ENCODE measurements around the gene ANKRD63. TPM values are rescaled to one million over a fixed set of nuclear protein-coding genes. Genes with fewer than 3 reads are reported as not detected.

ANKRD63 gene
- polyA plus RNA-seq, 12 donors = 0.14 to 0.45 (median 0.36) TPM; not detected in 9

DNA sequence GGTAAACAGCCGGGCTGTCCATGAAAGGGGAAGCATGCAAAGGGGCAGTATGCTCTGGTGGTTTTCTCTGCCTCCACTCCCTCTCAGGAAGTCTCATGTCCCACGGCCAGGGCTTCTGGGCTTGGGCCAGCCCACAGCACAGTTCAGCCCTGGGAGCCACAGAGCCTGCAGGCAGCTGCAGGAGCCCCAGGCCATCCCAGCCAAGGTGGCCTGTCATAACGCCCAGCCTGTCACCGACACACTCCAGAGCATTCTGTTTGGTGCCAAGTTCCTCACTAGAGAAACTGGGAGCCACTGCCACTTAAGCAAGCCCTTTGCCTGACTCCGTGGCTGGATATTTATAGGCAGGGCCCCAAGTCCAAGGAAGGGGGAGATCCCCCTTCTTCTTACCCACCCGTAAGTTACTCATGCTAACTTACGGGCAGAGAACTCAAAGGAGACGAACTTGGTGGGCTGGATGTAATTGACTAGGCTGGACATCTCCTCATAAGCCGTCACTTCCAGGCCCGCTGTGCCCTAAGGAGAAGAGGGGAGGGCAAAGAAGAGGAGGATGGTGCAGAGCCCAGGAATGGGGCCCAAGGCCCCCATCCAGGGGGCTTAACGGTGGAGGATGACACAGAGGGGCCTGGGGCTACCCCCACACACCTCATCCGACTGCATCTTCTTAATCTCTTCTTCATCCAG lies 13.2 kb upstream of the ANKRD63 start:
- DNase-seq = no peak

DNA sequence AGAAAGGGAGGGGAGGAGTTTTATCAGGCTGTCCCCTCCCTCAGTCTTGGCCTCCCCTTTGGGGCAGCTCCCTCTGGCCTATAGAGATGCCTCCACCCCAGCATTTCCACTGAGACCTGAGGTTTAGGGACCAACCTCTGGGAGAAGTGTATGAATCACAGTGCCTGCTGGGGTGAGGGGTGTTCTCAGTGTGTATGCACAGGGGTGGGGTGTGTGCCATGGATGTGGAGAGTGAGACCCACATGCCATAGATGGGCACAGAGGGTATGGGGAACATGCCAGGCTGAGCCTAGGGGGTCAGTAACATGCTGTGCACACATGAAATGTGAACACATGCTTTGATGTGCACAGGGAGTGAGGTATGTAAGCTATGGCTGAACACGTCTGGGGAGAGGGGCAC lies 12.4 kb upstream of the ANKRD63 start:
- no peak for DNase-seq

DNA sequence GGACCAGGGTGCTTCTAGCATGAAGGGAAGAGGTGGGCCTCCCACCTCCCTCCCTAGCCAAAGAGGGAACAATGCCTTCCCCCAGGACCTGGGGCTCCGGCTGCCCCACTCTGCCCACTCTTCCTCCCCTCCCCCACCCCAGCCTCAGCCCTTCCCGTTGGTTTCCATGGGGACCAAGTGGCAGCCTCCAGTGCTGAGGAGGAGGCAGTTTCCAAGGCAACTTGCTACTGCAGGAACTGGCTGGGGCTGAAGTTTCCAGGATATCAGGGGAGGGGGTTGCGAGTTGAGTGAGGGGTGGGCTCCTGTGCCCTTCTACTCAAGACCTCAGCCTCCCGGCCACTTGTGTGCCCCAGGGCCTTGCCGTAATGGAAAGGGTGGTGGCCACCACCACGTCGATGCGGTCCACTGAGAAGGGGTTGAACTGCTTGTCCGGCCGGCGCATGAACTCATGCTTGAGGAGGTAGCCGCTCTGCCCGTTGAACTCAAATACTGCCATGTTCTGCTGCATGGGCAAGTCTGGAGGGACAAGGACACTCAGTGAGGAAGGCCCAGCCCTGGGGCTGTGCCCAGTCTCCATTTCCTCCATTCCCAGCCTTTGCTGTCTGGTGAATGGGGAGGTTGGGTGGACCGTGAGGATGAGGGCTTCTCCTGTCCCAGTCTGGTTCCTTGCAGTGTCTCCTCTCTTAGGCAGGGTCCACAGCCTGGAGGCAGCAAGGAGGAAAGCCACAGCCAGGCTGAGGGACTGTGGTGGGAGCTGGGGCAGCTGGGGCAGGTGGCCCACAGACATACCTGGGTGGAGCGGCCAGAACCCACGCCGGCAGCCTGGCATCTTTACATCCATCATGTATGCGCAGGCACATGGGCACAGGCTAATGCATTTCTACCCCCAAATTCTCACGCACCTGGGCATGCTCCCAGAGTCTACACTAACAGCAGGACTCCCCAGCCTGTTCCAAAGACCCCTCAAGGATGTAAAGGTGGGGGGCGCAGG lies 11.3 kb upstream of the ANKRD63 start:
- no peak for DNase-seq

DNA sequence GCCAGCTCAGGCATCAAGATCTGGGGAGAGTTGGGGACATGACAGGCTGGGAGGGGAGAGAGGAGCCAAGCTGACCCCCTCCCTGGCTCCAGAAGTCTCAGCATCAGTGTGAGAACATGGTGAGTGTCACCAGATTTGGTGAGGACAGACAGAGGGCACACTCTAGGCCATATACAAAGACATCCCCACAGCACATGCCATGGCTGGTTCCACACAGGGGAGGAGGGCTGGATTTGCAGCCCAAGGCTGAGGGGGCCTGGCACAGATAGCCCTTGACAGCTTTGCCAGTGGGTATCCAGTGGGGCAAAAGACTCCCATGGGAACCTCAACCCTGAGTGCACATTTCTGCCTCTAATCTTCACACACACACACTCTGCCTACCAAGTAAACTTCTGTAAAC lies 10.1 kb upstream of the ANKRD63 start:
- DNase-seq = no peak

DNA sequence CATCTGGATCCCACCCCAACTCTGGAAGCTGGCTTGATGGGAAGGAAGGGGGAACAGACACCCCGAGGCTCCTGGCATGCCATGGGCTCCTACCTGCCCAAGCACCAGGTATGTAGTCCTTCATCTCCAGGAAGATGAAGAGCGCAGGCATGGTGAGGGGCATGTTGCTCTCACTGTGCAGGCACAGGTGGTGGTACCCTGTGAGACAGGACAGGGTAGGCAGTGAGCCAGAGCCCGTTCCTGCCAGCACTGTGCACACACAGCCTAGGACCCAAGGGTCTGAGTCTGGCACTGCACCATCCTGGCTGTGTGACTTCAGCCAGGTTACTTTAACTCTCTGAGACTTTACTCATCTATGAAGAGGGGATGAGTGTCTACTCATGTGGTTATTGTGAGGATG lies 9.4 kb upstream of the ANKRD63 start:
- DNase-seq = no peak

DNA sequence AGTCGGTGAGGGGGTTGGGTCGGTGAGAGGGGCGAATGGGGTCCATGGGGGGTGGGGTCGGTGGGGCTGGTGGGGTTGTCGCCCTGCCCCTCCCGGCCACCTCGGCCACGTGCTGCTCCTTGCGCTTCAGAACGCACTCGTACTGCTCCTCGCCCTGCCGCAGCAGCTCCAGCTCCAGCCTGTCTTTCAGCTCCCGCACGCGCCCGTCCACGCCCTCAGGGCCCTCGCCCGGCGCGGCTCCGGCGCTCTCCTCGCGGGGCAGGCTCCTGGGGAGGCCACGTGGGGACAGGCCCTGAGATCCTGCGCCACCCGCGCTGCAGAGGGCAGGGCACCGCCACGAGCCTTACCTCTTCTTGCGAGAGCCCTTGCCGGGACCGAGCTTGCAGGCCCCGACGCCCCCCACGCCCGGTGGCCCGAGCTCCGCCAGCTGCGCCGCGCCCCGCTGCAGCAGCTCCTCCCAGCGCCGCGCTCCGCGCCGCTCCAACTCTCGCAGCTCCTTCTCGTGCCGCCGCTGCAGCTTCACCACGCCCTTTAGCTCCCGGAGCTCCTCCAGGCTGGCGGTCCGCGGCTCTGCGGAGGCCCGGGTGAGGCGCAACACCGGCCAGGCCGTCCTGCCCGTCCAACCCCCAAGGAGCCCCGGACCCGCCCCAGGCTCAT lies 8.2 kb upstream of the ANKRD63 start:
- DNase-seq = no peak

DNA sequence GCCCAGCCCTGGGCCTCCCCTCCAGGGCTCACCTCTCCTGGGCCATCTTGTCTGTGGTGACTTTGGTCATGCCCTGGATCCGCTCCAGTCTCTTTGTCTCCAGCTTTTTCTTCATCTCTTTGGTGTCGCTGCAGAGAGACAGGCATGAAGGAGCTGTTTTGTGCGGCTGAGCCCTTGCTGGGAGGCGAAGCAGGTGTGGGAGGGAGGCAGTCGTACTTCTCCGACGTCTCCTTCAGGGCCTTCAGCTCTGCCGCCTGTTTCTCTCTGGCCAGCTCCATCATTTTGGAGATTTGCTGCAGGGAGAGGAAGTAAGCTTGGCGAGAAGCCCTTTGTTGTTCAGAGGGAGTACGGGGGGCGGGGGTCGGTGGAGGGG lies 7.7 kb upstream of the ANKRD63 start:
- no peak for DNase-seq

DNA sequence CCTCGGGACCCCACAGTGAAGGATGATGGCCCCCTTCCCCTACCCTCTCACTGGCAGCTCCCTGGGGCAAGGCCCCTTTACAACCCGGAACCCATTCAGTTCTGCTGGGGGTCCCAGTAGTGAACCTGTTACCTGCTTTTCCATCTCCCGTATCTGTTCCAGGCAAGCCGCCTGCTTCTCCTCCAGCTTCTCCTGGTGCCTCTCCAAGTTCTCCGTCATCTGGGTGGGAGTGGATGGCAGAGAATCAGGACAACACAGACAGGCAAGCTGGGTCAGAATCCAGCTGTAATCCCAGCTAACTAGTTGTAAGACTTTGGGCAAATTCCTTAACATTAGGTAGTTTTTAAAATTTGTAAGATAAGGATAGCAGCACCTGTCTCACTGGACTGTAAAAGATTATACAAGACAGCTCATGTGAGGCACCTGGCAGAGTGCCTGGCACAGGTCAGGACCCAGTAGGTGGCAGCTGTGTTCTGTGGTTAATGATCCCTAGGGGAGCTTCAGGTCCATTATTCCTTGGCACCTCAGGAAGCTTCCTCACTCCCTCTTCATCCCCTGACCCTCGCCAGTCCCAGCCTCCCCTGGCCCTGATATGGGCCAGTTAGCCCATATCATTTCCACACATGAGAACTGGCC lies 6.4 kb upstream of the ANKRD63 start:
- no peak for DNase-seq

DNA sequence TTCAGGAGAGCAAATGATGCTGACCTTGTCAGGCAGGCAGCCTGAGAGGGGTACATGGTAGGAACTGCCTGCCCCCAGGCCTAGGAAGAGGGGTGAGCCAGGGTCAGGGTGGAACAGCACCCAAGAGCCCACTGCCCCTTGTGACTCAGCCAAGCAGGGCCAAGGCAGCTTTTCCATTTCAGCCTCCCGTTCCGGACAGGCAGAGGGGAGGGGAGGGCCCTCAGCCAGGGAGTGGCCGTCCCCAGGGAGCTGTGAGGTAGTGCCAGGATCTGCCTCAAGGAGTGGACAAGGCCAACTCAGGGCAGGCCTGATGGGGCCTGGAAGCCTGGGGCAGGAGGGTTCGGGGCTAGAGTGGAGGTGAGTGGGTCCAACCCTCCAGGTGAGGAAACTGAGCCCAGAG lies 5.1 kb upstream of the ANKRD63 start:
- DNase-seq = no peak

DNA sequence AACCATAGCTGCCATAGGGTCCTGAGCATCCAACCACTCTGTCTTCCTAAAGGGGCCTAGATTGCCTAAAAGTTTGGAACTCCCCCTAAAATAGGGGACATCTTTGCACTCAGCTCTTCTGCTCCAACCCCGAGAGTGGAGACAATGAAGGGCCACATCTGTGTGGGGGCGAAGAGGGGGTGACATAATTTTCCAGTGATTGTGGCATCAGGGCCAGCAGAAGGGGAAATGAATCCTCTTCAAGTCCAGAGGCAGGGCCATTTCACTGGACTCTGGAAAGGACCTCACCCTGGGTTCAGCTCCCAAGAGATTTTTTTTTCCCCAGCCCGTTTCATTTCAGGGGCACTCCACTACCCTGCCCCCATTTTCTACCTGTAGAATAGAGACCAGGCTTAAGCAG lies 4.6 kb upstream of the ANKRD63 start:
- no peak for DNase-seq

DNA sequence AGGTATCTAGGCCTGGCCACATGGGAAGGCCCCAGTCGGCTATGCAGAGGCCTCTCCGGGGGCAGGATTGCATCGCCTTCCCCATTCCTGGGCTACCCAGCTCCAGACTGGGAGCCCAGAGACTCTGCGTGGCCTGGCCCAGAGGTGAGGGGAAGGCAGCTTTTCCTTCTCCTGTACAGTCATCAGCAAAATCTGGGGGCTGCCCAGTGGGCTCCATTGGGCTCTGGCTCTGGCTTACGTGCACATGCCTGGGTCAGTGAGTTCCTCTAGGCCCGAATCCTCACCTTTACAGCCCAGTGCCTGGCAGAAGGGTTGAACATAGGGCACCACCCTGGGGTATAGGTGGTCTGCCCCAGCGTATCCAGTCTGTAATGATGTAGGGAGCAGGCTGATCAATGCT lies 3.9 kb upstream of the ANKRD63 start:
- no peak for DNase-seq

DNA sequence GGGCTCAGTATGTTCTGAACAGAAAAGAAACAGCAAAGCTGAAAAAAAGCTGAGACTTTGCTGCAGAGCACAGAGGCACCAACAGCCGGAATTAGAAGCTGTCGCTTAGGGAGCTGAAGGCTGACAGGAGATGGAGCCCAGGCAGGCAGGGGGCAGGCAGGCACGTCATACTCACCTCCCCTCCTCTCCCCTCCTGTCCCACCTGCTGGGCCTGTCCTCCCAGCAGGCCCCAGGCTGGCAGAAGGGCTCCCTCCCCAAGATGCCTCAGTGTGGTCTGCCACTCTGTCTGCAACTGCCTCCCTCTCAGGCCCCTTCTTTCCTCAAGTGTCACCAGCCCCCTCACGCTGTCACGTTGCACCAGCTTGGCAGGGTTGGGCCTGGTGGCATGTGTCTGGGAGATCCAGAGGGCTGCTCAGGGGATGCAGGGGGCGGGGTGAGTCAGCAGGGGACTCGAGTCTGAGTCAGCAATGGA lies 3.2 kb upstream of the ANKRD63 start:
- no peak for DNase-seq

DNA sequence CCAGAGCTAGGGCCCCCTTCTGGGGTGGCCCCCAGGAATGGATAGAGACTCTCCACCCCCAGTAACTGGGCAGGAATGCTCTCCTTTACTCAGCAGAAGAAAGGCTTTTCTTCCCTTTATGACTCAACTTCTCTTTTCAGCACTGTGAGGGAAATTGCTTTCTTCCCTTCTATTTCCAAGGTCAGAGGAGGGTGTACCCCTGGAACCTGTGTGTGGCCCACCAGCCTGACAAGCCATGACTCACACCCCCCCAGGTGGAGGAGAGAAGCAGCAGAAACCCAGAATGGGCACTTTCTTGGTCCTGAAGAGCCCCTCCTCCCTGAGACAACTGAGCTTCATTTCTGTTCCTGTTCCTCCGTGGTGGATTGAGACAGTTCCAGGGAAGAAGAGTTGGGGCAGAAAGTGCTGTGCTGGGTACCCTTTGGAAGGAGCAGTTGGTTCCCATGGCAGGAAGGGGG lies 2.7 kb upstream of the ANKRD63 start:
- no peak for DNase-seq

DNA sequence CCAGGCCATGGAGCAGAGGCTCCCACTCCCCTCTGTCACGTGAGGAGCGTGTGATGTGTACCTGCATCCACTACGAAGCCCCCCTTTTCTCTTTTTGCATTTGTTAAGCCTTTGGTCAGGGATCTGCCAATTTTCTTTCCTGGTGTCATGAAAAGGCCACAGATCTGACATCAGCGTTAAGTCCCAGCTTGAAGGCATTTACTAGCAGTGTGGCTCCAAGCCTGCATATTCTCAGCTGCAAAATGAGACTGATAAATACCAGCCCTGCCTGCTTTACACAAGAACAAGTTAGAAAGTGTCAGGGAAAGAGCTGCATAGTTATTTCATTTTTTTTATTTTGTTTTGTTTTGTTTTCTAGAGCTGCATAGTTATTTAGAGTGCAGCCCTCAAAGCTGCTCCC lies 2.3 kb upstream of the ANKRD63 start:
- DNase-seq = no peak

DNA sequence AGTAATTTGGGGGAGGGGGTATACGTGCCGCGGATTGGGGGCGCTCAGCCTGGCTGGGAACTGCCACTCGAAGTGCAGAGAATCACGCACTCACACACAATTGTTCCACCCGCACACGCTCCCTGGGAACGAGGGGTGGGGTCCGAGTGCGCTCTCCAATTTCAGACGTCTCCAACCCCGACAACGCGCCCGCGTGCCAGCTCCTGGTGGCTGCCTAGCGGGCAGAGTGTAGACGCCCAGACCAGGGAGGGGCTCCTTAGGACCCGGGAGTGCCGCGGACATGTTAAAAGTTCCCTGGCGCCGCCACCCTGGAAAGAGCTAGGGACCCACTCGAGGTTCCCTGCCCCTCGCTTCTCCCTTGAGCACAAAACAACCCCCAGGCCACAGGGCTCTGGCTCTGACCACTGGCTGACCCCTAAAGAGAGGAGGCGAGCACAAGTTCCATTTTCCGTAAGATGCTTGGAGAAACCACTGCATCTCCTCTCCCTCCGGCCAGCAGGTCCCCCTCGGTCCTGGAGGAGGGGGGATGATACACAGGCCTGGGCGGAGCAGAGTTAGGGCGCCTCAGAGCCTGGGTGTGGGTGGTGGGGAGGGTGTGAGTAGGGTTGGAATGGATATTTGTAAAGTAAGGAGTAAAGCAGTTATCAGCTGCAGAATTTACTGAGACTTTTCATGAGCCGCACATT lies 894 bp upstream of the ANKRD63 start:
- no peak for DNase-seq

DNA sequence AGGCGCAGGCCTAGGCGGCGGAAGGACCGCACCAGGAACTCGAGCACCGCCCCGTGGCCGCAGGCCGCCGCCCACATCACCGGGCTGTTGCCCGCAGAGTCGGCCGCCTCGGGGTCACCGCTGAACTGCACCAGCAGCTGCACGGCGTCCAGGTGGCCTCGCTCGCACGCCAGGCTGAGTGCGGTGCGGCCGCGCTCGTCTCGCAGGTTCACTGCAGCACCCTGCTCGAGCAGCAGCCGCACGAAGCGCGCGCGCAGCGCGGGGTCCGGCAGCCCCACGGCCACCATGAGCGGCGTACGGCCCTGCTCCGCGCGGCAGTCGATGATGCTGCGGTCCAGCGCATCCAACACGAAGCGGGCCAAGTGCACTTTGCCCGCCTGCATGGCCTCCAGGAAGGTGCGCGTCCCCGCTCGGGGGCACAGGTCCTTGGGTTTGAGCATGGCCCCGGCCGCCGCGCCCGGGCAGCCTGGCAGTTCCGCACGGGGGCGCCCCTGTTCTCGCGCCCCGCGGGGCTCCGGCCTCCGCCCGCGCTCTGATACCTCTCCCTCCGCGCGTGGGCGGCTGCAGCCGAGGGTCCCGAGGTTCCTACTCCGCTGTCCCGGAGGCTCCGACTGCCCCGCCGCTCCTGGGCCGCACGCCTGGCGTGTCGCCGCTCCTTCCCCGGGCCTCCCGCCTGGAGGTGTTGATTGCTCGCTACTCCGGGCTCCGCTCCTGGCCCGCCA lies 556 bp downstream of the ANKRD63 start:
- DNase-seq = no peak

DNA sequence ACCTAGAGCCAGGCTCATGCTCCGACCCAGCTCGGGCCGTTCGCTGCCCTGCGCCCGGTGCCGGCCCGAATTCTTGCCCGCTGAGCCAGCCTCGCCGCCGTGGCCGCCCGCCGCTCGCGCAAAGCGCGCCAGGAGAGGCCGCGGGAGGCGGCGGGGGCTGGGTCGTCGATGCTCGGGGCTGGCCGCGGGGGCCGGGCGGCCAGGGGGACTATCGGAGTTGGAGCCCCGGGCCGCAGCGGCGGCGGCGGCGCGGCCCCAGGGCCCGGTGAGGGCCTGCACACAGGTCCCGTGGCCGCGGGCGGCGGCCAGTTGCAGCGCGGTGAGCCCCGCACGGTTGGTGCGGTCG lies 1.1 kb downstream of the ANKRD63 start:
- no peak for DNase-seq

DNA sequence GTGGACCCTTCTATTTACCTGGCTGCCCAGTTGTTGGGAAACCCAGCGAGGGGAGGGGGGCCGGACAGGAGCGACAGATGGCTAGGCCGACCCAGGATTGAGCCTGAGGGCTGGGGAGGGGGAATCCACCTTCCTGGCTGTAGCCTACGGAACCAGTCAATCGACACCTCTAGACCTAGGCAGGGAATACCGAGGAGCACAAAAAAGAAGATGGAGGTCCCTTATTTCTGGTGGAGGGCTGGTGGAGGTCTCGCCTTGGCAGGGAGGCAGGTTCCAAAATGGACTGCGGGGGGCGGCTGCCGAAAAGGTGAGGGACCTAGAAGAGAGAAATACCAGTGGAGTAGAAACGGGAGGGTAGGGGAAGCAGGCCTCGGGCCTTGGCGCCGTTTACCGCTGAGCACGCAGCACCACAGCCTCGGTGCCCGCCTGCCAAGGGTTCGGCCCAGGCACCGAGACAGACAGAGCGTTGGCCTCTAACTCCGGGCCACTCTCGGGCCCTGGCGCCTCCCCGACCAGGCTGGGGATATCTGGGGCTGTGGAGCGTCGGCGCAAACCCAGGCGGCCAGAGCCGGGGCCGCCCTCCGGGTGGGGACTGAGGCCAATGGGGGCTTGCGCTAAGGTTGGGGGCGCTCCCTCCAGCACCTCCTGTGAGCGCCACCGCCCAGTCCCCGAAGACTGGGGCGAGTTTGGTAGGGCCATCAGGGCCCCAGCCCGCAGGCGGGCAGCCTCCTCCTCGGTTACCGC lies 1.6 kb downstream of the ANKRD63 start:
- no peak for DNase-seq

DNA sequence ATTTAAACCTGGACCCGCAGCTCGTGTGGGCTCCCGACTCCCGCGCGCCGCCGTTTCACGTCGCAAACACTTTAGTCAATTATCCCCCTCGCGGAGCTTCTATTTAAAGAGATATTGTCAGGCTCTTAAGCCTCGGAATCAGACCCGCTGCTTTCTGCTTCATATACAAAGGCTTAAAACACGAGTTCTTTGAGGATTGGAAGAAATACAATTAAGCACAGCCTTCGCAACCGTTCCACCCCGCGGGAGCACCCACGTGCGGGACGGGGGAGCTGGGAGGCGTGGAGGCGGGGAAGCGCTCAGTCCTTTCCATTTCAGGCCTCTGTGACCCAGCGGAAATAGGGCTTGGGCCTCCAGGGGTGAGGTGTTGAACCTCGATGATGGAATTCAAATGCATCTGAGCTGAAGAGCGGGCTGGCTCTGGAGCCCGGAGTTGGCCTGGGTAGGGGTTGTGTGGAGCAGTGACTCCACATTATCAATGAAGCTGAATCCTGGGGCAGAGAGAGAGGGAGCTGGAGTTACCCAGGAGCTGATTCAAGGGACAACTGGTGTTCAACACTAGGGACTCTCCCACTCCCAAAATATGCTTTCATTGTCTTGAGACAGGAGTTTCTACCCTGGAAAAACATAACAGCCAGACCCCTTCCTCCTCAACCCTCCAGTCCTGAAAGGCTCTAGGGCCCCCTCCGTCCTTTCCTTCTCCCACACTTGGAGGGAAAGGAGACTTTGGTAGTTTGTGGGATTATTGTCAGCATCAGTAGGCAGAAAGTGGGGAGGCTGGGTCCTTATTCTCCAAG lies 2.4 kb downstream of the ANKRD63 start:
- no peak for DNase-seq
